H9 (cell line): ENCODE results near the gene FBXO28. TPM values are rescaled to one million over a fixed set of nuclear protein-coding genes. Genes with fewer than 3 reads are reported as not detected.

Experiments used
- DNase-seq: peaks from one replicate; pipeline ENCODE4 v3.0.0-alpha.2; 2017
- H2AFZ ChIP-seq: one replicate; pipeline ENCODE4 v1.6.1; 2013; ENCODE audit warnings: mild to moderate bottlenecking, low read length, control low read depth, moderate library complexity
- H2AK5ac ChIP-seq: 2 replicates; pipeline ENCODE4 v1.6.1; 2013; ENCODE audit warnings: low read length, control low read depth, mixed read lengths; ENCODE audit not compliant: insufficient read length
- H2BK120ac ChIP-seq: one replicate; pipeline ENCODE4 v1.6.1; 2013; ENCODE audit warnings: low read depth, mild to moderate bottlenecking, low read length, control low read depth, inconsistent platforms; ENCODE audit not compliant: poor library complexity, severe bottlenecking
- H2BK12ac ChIP-seq: 2 replicates; pipeline ENCODE4 v1.6.1; 2013; ENCODE audit warnings: low read length, control low read depth, mixed read lengths, low read depth; ENCODE audit not compliant: insufficient read length
- H2BK15ac ChIP-seq: 2 replicates; pipeline ENCODE4 v1.6.1; 2013; ENCODE audit warnings: low read depth, low read length, control low read depth
- H2BK20ac ChIP-seq: one replicate; pipeline ENCODE4 v1.6.1; 2013; ENCODE audit warnings: low read depth, mild to moderate bottlenecking, low read length, control low read depth, inconsistent platforms; ENCODE audit not compliant: poor library complexity, severe bottlenecking
- H2BK5ac ChIP-seq: 2 replicates; pipeline ENCODE4 v1.6.1; 2013; ENCODE audit warnings: low read length, control low read depth, mixed read lengths; ENCODE audit not compliant: insufficient read length
- H3K14ac ChIP-seq: 2 replicates; pipeline ENCODE4 v1.6.1; 2013; ENCODE audit warnings: low read length, control low read depth; ENCODE audit not compliant: insufficient read depth
- H3K18ac ChIP-seq: 2 replicates; pipeline ENCODE4 v1.6.1; 2013; ENCODE audit warnings: low read depth, mild to moderate bottlenecking, mixed read lengths, low read length, control low read depth; ENCODE audit not compliant: insufficient read length
- H3K23ac ChIP-seq: 2 replicates; pipeline ENCODE4 v1.6.1; 2013; ENCODE audit warnings: low read length, control low read depth, mixed read lengths, low read depth; ENCODE audit not compliant: insufficient read length
- H3K23me2 ChIP-seq: 2 replicates; pipeline ENCODE4 v1.6.1; 2013; ENCODE audit warnings: low read depth, mild to moderate bottlenecking, mixed read lengths, low read length, control low read depth; ENCODE audit not compliant: insufficient read length, poor library complexity, severe bottlenecking
- H3K27ac ChIP-seq: 2 replicates; pipeline ENCODE4 v1.5.1; 2013; ENCODE audit warnings: low read length, control low read depth, mixed read lengths, low read depth; ENCODE audit not compliant: insufficient read length
- H3K27me3 ChIP-seq: 2 replicates; pipeline ENCODE4 v1.6.1; 2013; ENCODE audit warnings: low read length, control low read depth, inconsistent platforms; ENCODE audit not compliant: insufficient read depth
- H3K4ac ChIP-seq: 2 replicates; pipeline ENCODE4 v1.6.1; 2013; ENCODE audit warnings: low read depth, mild to moderate bottlenecking, control low read depth, inconsistent platforms, low read length, moderate library complexity
- H3K4me1 ChIP-seq: 2 replicates; pipeline ENCODE4 v1.6.1; 2013; ENCODE audit warnings: low read length, control low read depth, inconsistent platforms; ENCODE audit not compliant: insufficient read depth
- H3K4me2 ChIP-seq: 2 replicates; pipeline ENCODE4 v1.6.1; 2013; ENCODE audit warnings: low read length, control low read depth, mixed read lengths; ENCODE audit not compliant: insufficient read length, insufficient read depth
- H3K56ac ChIP-seq: 2 replicates; pipeline ENCODE4 v1.6.1; 2013; ENCODE audit warnings: low read depth, mild to moderate bottlenecking, mixed read lengths, low read length, control low read depth; ENCODE audit not compliant: insufficient read length
- H3K79me1 ChIP-seq: 2 replicates; pipeline ENCODE4 v1.6.1; 2013; ENCODE audit warnings: low read depth, mild to moderate bottlenecking, moderate library complexity, low read length, control low read depth, inconsistent platforms; ENCODE audit not compliant: insufficient read depth, poor library complexity, severe bottlenecking
- H3K79me2 ChIP-seq: 2 replicates; pipeline ENCODE4 v1.6.1; 2013; ENCODE audit warnings: low read length, control low read depth, inconsistent platforms; ENCODE audit not compliant: insufficient read depth
- H3K9ac ChIP-seq: 2 replicates; pipeline ENCODE4 v1.6.1; 2013; ENCODE audit warnings: low read length, control low read depth, mixed read lengths; ENCODE audit not compliant: insufficient read length; ENCODE audit errors: extremely low read depth
- H3K9me3 ChIP-seq: one replicate; pipeline ENCODE4 v1.6.1; 2013; ENCODE audit warnings: low read depth, low read length, inconsistent platforms; ENCODE audit not compliant: control insufficient read depth
- H3T11ph ChIP-seq: one replicate; pipeline ENCODE4 v1.6.1; 2013; ENCODE audit warnings: mild to moderate bottlenecking, low read length, control low read depth, inconsistent platforms
- H4K20me1 ChIP-seq: one replicate; pipeline ENCODE4 v1.6.1; 2013; ENCODE audit not compliant: control insufficient read depth, insufficient read length, insufficient read depth
- H4K5ac ChIP-seq: 2 replicates; pipeline ENCODE4 v1.6.1; 2013; ENCODE audit warnings: low read depth, mild to moderate bottlenecking, mixed read lengths, low read length, control low read depth; ENCODE audit not compliant: insufficient read length
- H4K8ac ChIP-seq: replicated peaks from 2 replicates; pipeline ENCODE4 v1.6.1; 2013; ENCODE audit warnings: low read length, control low read depth, mixed read lengths, low read depth; ENCODE audit not compliant: insufficient read length
- H4K91ac ChIP-seq: 2 replicates; pipeline ENCODE4 v1.6.1; 2013; ENCODE audit warnings: low read depth, mild to moderate bottlenecking, moderate library complexity, mixed read lengths, low read length, control low read depth; ENCODE audit not compliant: insufficient read length
- H3K27ac Mint-ChIP-seq, 3 experiments: 2 replicates in 2 of 3; 3 replicates in 1 of 3; pipeline ENCODE4 v1.8.0; 2020 to 2021; ENCODE audit warnings: mixed read lengths in 3 of 3, mild to moderate bottlenecking in 1 of 3, moderate library complexity in 1 of 3
- H3K27me3 Mint-ChIP-seq: 2 replicates; pipeline ENCODE4 v1.8.0; 2021; ENCODE audit warnings: low read depth, mild to moderate bottlenecking, moderate library complexity, mixed read lengths
- H3K36me3 Mint-ChIP-seq, 3 experiments: 2 replicates in 2 of 3; 3 replicates in 1 of 3; pipeline ENCODE4 v1.8.0; 2020 to 2021; ENCODE audit warnings: low read depth in 3 of 3, mixed read lengths in 3 of 3; ENCODE audit not compliant: insufficient read depth in 1 of 3
- H3K4me1 Mint-ChIP-seq, 2 experiments: 2 replicates each; pipeline ENCODE4 v1.8.0; 2020; ENCODE audit warnings: mixed read lengths in 2 of 2
- H3K4me3 Mint-ChIP-seq, 2 experiments: 2 replicates in 1 of 2; 3 replicates in 1 of 2; pipeline ENCODE4 v1.8.0; 2020 to 2021; ENCODE audit warnings: mild to moderate bottlenecking in 2 of 2, mixed read lengths in 2 of 2, moderate library complexity in 1 of 2
- H3K9me3 Mint-ChIP-seq, 2 experiments: 2 replicates in 1 of 2; 3 replicates in 1 of 2; pipeline ENCODE4 v1.8.0; 2020; ENCODE audit warnings: mild to moderate bottlenecking in 2 of 2, mixed read lengths in 2 of 2, moderate library complexity in 1 of 2
- WGBS: extraction: QIAGEN DNeasy Blood & Tissue Kit; methylation state at CpG from one replicate; pipeline ENCODE4 v1.1.7; 2013; ENCODE audit warnings: missing lambda C conversion rate, low lambda C conversion rate, mixed read lengths; ENCODE audit not compliant: insufficient read length; ENCODE audit errors: extremely low coverage; 5-methylcytosine and 5-hydroxymethylcytosine counted together
- total RNA-seq: library from RNA; stranded (reverse); gene quantifications from 2 replicates; pipeline ENCODE4 v1.2.1, GENCODE V29; 2021
- TF ChIP-seq, protein P1 (sequence below): fragments of 200-600 bp; sonication (generic); conservative IDR thresholded peaks from 3 replicates; pipeline ENCODE4 v1.8.0; 2021; ENCODE audit warnings: antibody characterized with exemption, mild to moderate bottlenecking

FBXO28 gene
- total RNA-seq, 1 experiment from 2014 or later: 55.0 TPM

GRCh38 chr1:224109981-224110380 lies 3.9 kb upstream of the FBXO28 start:
- no peak overlapping the region for H2AFZ ChIP-seq
- no peaks in the 10 kb centered on the region for H3K36me3 Mint-ChIP-seq
- H3K4me1 ChIP-seq: no peaks in the 10 kb centered on the region
- H3K4ac ChIP-seq: no peak overlapping the region
- no peak overlapping the region for H3K56ac ChIP-seq
- no peak overlapping the region for H3K23ac ChIP-seq
- H3K27me3 Mint-ChIP-seq: peaks cover 7% of the 10 kb centered on the region
- peaks cover 9 to 16% of the 10 kb centered on the region in 2 experiments for H3K4me1 Mint-ChIP-seq
- no peak overlapping the region for H4K5ac ChIP-seq
- no peak overlapping the region for H2BK12ac ChIP-seq
- H2AK5ac ChIP-seq: no peak overlapping the region
- H2BK20ac ChIP-seq: no peak overlapping the region
- H3K79me1 ChIP-seq: no peaks in the 10 kb centered on the region
- H3K79me2 ChIP-seq: peaks cover 6% of the 10 kb centered on the region; the same call in 1 of the 2 replicates
- no peaks in the 10 kb centered on the region for H3K9me3 ChIP-seq
- no peak overlapping the region for H4K91ac ChIP-seq
- H3K14ac ChIP-seq: no peak overlapping the region
- H3T11ph ChIP-seq: no peak overlapping the region
- no peak overlapping the region for H3K27ac Mint-ChIP-seq
- no peak for DNase-seq
- no peak overlapping the region for H3K27ac ChIP-seq
- H3K27me3 ChIP-seq: no peaks in the 10 kb centered on the region
- H3K18ac ChIP-seq: no peak overlapping the region
- no peak overlapping the region for H3K4me3 Mint-ChIP-seq
- no peaks in the 10 kb centered on the region for H4K20me1 ChIP-seq
- TF ChIP-seq, protein P1, sequence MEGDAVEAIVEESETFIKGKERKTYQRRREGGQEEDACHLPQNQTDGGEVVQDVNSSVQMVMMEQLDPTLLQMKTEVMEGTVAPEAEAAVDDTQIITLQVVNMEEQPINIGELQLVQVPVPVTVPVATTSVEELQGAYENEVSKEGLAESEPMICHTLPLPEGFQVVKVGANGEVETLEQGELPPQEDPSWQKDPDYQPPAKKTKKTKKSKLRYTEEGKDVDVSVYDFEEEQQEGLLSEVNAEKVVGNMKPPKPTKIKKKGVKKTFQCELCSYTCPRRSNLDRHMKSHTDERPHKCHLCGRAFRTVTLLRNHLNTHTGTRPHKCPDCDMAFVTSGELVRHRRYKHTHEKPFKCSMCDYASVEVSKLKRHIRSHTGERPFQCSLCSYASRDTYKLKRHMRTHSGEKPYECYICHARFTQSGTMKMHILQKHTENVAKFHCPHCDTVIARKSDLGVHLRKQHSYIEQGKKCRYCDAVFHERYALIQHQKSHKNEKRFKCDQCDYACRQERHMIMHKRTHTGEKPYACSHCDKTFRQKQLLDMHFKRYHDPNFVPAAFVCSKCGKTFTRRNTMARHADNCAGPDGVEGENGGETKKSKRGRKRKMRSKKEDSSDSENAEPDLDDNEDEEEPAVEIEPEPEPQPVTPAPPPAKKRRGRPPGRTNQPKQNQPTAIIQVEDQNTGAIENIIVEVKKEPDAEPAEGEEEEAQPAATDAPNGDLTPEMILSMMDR: no peak
- WGBS: no CpG with 5 or more reads among the region's 1 CpG
- no peak overlapping the region for H4K8ac ChIP-seq
- H2BK120ac ChIP-seq: no peak overlapping the region
- H2BK15ac ChIP-seq: no peak overlapping the region
- H3K9ac ChIP-seq: no peak overlapping the region
- H3K4me2 ChIP-seq: no peak overlapping the region
- H2BK5ac ChIP-seq: no peak overlapping the region
- H3K23me2 ChIP-seq: no peaks in the 10 kb centered on the region
- H3K9me3 Mint-ChIP-seq: no peaks in the 10 kb centered on the region
